Measurements from ENCODE around the gene KICS2. TPM values are rescaled to one million over a fixed set of nuclear protein-coding genes. Genes with fewer than 3 reads are reported as not detected.
"Not testable (repeated sequence)": the region's sequence is repeated elsewhere in the genome, so short reads cannot be mapped to it uniquely, and the experiment has no call there.

The KICS2 gene
- total RNA-seq, 1 donor from 2014 or later = 3.8 TPM

- Histone ChIP-seq H3K79me2 (ENCODE audit: insufficient read depth, low read length) (no peaks in the 10 kb centered on the region), H3K27me3 (ENCODE audit: insufficient read depth, low read length) (no peaks in the 10 kb centered on the region), H3K4me1 (ENCODE audit: insufficient read depth, low read length) (no peaks in the 10 kb centered on the region), H2AFZ (ENCODE audit: low read depth, low read length) (no peak overlapping the region), H3K36me3 (ENCODE audit: insufficient read depth, low read length) (no peaks in the 10 kb centered on the region), H3K4me2 (ENCODE audit: low read length) (no peak overlapping the region), H3K27ac (ENCODE audit: low read depth, low read length) (no peak overlapping the region), H3K9me3 (ENCODE audit: insufficient read depth, low read depth, low read length) (peaks cover 4% of the 10 kb centered on the region), H3K4me3 (ENCODE audit: insufficient read depth, low read depth, low read length) (no peak overlapping the region), H4K20me1 (ENCODE audit: insufficient read depth, low read length) (no peaks in the 10 kb centered on the region), H3K9ac (ENCODE audit: low read length) (no peak overlapping the region)
- no peak overlapping the region for H3K4me3 Mint-ChIP-seq (ENCODE audit: unreplicated experiment)
- no peaks in the 10 kb centered on the region for H3K9me3 Mint-ChIP-seq (ENCODE audit: unreplicated experiment)
- no peak overlapping the region for H3K27ac Mint-ChIP-seq (ENCODE audit: unreplicated experiment)
- H3K36me3 Mint-ChIP-seq (ENCODE audit: low read depth, unreplicated experiment) = peaks cover 3% of the 10 kb centered on the region
- DNase-seq (ENCODE audit: low read depth) (no peak), FAIRE-seq (no peak)
- H3K27me3 Mint-ChIP-seq (ENCODE audit: low read depth, unreplicated experiment) = no peaks in the 10 kb centered on the region
- TF ChIP-seq CTCF (IDR thresholded peaks at IDR 0.05; ENCODE audit: insufficient read depth, low read depth, low read length) (no peak), EZH2 (IDR thresholded peaks at IDR 0.05; ENCODE audit: insufficient read depth, low read length) (no peak)
- no peaks in the 10 kb centered on the region for H3K4me1 Mint-ChIP-seq (ENCODE audit: low read depth, unreplicated experiment)
Measured at GRCh38 chr12:64205542-64205941, 16.6 kb downstream of the KICS2 start.

- no peak overlapping the region for H3K27ac Mint-ChIP-seq (ENCODE audit: unreplicated experiment)
- Histone ChIP-seq H3K9me3 (ENCODE audit: insufficient read depth, low read depth, low read length) (peaks cover 4% of the 10 kb centered on the region), H2AFZ (ENCODE audit: low read depth, low read length) (no peak overlapping the region), H3K27ac (ENCODE audit: low read depth, low read length) (no peak overlapping the region), H3K4me2 (ENCODE audit: low read length) (no peak overlapping the region), H3K4me1 (ENCODE audit: insufficient read depth, low read length) (no peaks in the 10 kb centered on the region), H4K20me1 (ENCODE audit: insufficient read depth, low read length) (no peaks in the 10 kb centered on the region), H3K79me2 (ENCODE audit: insufficient read depth, low read length) (no peaks in the 10 kb centered on the region), H3K36me3 (ENCODE audit: insufficient read depth, low read length) (no peaks in the 10 kb centered on the region), H3K4me3 (ENCODE audit: insufficient read depth, low read depth, low read length) (no peak overlapping the region), H3K9ac (ENCODE audit: low read length) (no peak overlapping the region), H3K27me3 (ENCODE audit: insufficient read depth, low read length) (no peaks in the 10 kb centered on the region)
- no peak for FAIRE-seq
- TF ChIP-seq CTCF (IDR thresholded peaks at IDR 0.05; ENCODE audit: insufficient read depth, low read depth, low read length) = no peak
- TF ChIP-seq EZH2 (IDR thresholded peaks at IDR 0.05; ENCODE audit: insufficient read depth, low read length) = no peak
- no peak for DNase-seq (ENCODE audit: low read depth)
- H3K27me3 Mint-ChIP-seq (ENCODE audit: low read depth, unreplicated experiment) = no peaks in the 10 kb centered on the region
- no peak overlapping the region for H3K4me3 Mint-ChIP-seq (ENCODE audit: unreplicated experiment)
- H3K4me1 Mint-ChIP-seq (ENCODE audit: low read depth, unreplicated experiment) = no peaks in the 10 kb centered on the region
- peaks cover 3% of the 10 kb centered on the region for H3K36me3 Mint-ChIP-seq (ENCODE audit: low read depth, unreplicated experiment)
- no peaks in the 10 kb centered on the region for H3K9me3 Mint-ChIP-seq (ENCODE audit: unreplicated experiment)
Measured at GRCh38 chr12:64203775-64204174, 18.3 kb downstream of the KICS2 start.

- H3K9ac ChIP-seq (ENCODE audit: low read length) = no peak overlapping the region
- no peak overlapping the region for H3K4me2 ChIP-seq (ENCODE audit: low read length)
- no peak for DNase-seq (ENCODE audit: low read depth)
- no peaks in the 10 kb centered on the region for H3K4me1 ChIP-seq (ENCODE audit: insufficient read depth, low read length)
- Mint-ChIP-seq H3K9me3 (ENCODE audit: unreplicated experiment) (no peaks in the 10 kb centered on the region), H3K4me3 (ENCODE audit: unreplicated experiment) (no peak overlapping the region), H3K4me1 (ENCODE audit: low read depth, unreplicated experiment) (no peaks in the 10 kb centered on the region), H3K36me3 (ENCODE audit: low read depth, unreplicated experiment) (peaks cover 3% of the 10 kb centered on the region), H3K27me3 (ENCODE audit: low read depth, unreplicated experiment) (no peaks in the 10 kb centered on the region), H3K27ac (ENCODE audit: unreplicated experiment) (no peak overlapping the region)
- no peaks in the 10 kb centered on the region for H3K36me3 ChIP-seq (ENCODE audit: insufficient read depth, low read length)
- no peak for FAIRE-seq
- H3K27me3 ChIP-seq (ENCODE audit: insufficient read depth, low read length) = no peaks in the 10 kb centered on the region
- no peak overlapping the region for H3K27ac ChIP-seq (ENCODE audit: low read depth, low read length)
- no peaks in the 10 kb centered on the region for H3K79me2 ChIP-seq (ENCODE audit: insufficient read depth, low read length)
- TF ChIP-seq CTCF (IDR thresholded peaks at IDR 0.05; ENCODE audit: insufficient read depth, low read depth, low read length) = no peak
- TF ChIP-seq EZH2 (IDR thresholded peaks at IDR 0.05; ENCODE audit: insufficient read depth, low read length) = no peak
- H2AFZ ChIP-seq (ENCODE audit: low read depth, low read length) = no peak overlapping the region
- H3K9me3 ChIP-seq (ENCODE audit: insufficient read depth, low read depth, low read length) = peaks cover 4% of the 10 kb centered on the region
- H3K4me3 ChIP-seq (ENCODE audit: insufficient read depth, low read depth, low read length) = no peak overlapping the region
- no peaks in the 10 kb centered on the region for H4K20me1 ChIP-seq (ENCODE audit: insufficient read depth, low read length)
Measured at GRCh38 chr12:64203036-64203435, 19.1 kb downstream of the KICS2 start.

GRCh38 chr12:64195841-64196240 lies 26.3 kb downstream of the KICS2 start:
- H3K4me2 ChIP-seq (ENCODE audit: low read length); DNase-seq (ENCODE audit: low read depth); H3K27me3 ChIP-seq (ENCODE audit: insufficient read depth, low read length); H3K27ac ChIP-seq (ENCODE audit: low read depth, low read length); H3K4me1 Mint-ChIP-seq (ENCODE audit: low read depth, unreplicated experiment); H2AFZ ChIP-seq (ENCODE audit: low read depth, low read length); H3K27me3 Mint-ChIP-seq (ENCODE audit: low read depth, unreplicated experiment); H3K4me1 ChIP-seq (ENCODE audit: insufficient read depth, low read length); H3K9me3 Mint-ChIP-seq (ENCODE audit: unreplicated experiment); FAIRE-seq; H3K9ac ChIP-seq (ENCODE audit: low read length); H3K79me2 ChIP-seq (ENCODE audit: insufficient read depth, low read length); H3K36me3 ChIP-seq (ENCODE audit: insufficient read depth, low read length); H3K4me3 Mint-ChIP-seq (ENCODE audit: unreplicated experiment); H3K4me3 ChIP-seq (ENCODE audit: insufficient read depth, low read depth, low read length); H4K20me1 ChIP-seq (ENCODE audit: insufficient read depth, low read length); H3K27ac Mint-ChIP-seq (ENCODE audit: unreplicated experiment); H3K9me3 ChIP-seq (ENCODE audit: insufficient read depth, low read depth, low read length): not testable (repeated sequence)
- peaks cover 13% of the 10 kb centered on the region for H3K36me3 Mint-ChIP-seq (ENCODE audit: low read depth, unreplicated experiment)

Data from astrocyte (in vitro differentiated cells and primary cell).